Tibial artery (tissue), 4 donors: Measurements from ENCODE around the gene LDLRAD3.

ENCODE experiments used
- DNase-seq, 2 donors: peaks; one replicate each; pipeline ENCODE4 v3.0.0-alpha.2; 2019
- H3K27ac ChIP-seq, 2 donors: fragments of 200-600 bp; sonication (generic) in 1 of 2; 1 replicate in 1 of 2; 2 replicates in 1 of 2; pipeline ENCODE4 v1.5.1; 2018 to 2019; ENCODE audit warnings: mild to moderate bottlenecking in 1 of 2
- H3K27me3 ChIP-seq, 2 donors: fragments of 200-600 bp; sonication (generic) in 1 of 2; one replicate each; pipeline versions ENCODE4 v1.5.1 to v1.6.0; 2016 to 2019
- H3K36me3 ChIP-seq, 3 donors: fragments of 200-600 bp; sonication (generic) in 2 of 3; one replicate each; pipeline ENCODE4 v1.5.1; 2016 to 2019; ENCODE audit warnings: mild to moderate bottlenecking in 2 of 3
- H3K4me1 ChIP-seq, 4 donors: fragments of 200-600 bp; sonication (generic) in 2 of 4; 1 replicate in 3 of 4; 2 replicates in 1 of 4; pipeline ENCODE4 v1.5.1; 2016 to 2019
- H3K4me3 ChIP-seq, 2 donors: fragments of 200-600 bp; sonication (generic) in 1 of 2; 1 replicate in 1 of 2; 2 replicates in 1 of 2; pipeline ENCODE4 v1.5.1; 2018 to 2019; ENCODE audit warnings: mild to moderate bottlenecking in 2 of 2
- H3K9me3 ChIP-seq, 3 donors: fragments of 200-600 bp; sonication (generic) in 1 of 3; one replicate each; pipeline ENCODE4 v1.5.1; 2016 to 2019
- intact Hi-C: fragments of 100-400 bp; cut with DNase I; formaldehyde crosslinking; loops from one replicate; pipeline ENCODE4 v1.15.0; 2023; ENCODE audit warnings: low total_unique reads
- TF ChIP-seq, protein P1 (sequence below), 2 experiments: fragments of 200-600 bp in 1 of 2; fragments of 450-650 bp in 1 of 2; IDR thresholded peaks; one replicate each; pipeline ENCODE4 v1.5.1; 2017 to 2019; ENCODE audit warnings: antibody characterized with exemption in 2 of 2, mild to moderate bottlenecking in 1 of 2, moderate library complexity in 1 of 2

The LDLRAD3 gene

DNA sequence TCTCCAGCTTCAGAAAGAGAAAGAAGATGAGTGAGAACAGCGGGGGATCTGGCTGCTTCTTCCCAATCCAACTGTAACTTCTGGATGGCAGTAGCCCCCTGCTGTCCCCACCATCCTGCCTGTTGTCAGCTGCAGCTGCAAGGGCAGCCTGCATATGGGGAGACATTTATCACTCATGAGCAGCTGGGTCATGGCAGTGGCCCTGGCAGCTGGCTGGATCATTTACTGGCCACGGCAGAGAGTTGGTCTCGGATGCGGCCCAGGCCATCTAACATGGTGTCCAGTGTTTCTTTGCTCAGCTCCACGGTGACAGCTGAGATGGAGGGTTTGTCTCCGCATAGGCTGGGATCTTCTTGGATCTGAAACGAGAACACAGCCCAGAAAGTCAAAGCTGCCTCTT, 330.6 kb downstream of the LDLRAD3 start:
- no peak overlapping the region for H3K4me3 ChIP-seq
- no peaks in the 10 kb centered on the region for H3K4me1 ChIP-seq
- H3K27ac ChIP-seq: no peak overlapping the region
- intact Hi-C loops: no loop called here
- no peak for DNase-seq
- TF ChIP-seq, protein P1, sequence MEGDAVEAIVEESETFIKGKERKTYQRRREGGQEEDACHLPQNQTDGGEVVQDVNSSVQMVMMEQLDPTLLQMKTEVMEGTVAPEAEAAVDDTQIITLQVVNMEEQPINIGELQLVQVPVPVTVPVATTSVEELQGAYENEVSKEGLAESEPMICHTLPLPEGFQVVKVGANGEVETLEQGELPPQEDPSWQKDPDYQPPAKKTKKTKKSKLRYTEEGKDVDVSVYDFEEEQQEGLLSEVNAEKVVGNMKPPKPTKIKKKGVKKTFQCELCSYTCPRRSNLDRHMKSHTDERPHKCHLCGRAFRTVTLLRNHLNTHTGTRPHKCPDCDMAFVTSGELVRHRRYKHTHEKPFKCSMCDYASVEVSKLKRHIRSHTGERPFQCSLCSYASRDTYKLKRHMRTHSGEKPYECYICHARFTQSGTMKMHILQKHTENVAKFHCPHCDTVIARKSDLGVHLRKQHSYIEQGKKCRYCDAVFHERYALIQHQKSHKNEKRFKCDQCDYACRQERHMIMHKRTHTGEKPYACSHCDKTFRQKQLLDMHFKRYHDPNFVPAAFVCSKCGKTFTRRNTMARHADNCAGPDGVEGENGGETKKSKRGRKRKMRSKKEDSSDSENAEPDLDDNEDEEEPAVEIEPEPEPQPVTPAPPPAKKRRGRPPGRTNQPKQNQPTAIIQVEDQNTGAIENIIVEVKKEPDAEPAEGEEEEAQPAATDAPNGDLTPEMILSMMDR (IDR thresholded peaks at IDR 0.05): no peak
- peaks cover 55 to 96% (median 75%) of the 10 kb centered on the region in 3 donors for H3K36me3 ChIP-seq
- no peaks in the 10 kb centered on the region for H3K9me3 ChIP-seq
- H3K27me3 ChIP-seq: no peaks in the 10 kb centered on the region

DNA sequence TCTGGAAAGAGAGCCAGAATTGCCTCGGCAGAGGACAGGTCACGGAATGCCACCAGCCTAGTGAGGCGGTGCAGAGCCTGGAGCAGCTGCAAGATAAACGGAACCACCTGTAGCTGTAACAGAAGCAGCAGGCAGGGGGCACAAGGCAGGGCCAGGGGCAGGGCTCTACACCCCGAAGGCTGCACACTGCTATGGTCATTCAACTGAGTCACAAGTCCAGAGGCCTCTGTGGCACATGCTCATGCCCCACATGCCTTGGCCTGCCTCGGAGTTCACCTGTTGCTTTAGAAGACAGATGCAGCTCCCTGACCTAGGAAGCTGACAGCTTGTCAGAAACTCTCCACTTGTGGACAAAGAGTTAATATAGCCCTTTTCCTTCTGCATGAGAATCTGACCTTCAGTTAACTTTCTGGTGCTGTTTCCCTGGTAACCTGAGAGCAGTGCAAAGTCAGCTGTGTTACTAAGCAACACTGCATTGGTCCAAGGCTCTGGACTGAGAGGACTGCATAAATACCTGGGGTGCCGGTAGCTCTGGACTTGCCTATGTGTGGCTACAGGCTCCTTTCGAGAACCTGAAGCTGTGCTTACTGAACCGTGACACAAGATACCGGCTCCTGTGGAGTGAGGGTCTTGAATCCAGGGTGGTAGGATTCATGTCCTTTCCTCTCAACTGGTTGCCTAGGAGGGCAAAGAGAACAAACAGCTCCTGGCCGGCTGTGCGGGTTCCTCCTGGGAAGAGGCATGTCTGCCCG, 334.8 kb downstream of the LDLRAD3 start:
- no peaks in the 10 kb centered on the region for H3K4me1 ChIP-seq
- no peak for DNase-seq
- H3K27ac ChIP-seq: no peak overlapping the region
- TF ChIP-seq, protein P1 (IDR thresholded peaks at IDR 0.05): no peak
- H3K27me3 ChIP-seq: no peaks in the 10 kb centered on the region
- no peak overlapping the region for H3K4me3 ChIP-seq
- intact Hi-C loops: no loop called here
- no peaks in the 10 kb centered on the region for H3K9me3 ChIP-seq
- peaks cover 38 to 65% (median 44%) of the 10 kb centered on the region in 3 donors for H3K36me3 ChIP-seq

DNA sequence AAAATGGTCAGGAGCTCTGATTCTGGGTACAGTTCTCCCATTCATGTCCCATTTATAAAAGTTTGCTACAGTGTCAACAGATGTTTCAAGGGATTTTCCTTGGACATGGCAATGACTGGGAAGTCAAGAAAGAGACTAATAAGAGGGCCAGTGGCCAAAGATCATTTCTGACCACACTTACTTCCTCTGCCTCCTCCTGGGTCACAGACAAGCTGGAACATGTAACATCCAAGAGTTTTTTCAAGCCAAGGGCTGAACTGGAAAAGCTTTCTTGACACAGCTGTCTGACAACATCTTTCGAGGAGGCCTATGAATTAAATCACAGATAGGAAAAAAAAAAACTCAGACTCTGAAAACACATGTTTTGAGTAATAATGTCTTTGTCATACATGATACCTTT, 336.7 kb downstream of the LDLRAD3 start:
- Histone ChIP-seq H3K4me3 (no peak overlapping the region), H3K4me1 (no peaks in the 10 kb centered on the region), H3K36me3 (peaks cover 21 to 48% (median 30%) of the 10 kb centered on the region in 3 donors), H3K27me3 (no peaks in the 10 kb centered on the region), H3K27ac (no peak overlapping the region), H3K9me3 (no peaks in the 10 kb centered on the region)
- TF ChIP-seq, protein P1 (IDR thresholded peaks at IDR 0.05): no peak
- no peak for DNase-seq
- intact Hi-C loops: no loop called here
